ENCODE measurements around the gene COL4A2.

DNA sequence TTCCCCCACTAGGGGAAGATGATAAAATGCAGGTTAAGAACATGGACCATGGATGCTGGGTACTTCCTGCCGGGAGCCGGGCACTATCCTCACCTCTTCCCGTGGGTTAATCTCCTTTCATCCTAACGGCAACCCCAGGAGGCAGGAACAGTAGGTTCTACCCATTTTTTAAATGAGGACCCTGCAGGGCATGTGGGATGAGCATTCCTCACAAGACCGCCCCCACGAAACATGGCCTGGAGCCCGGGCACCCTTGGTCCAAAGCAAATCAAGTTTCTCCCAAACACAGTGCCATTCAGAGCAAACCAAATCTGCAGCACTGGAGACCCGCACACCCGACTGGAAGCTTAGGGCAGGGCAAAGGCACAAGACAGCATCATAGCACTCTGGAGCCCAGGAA lies 35.4 kb downstream of the COL4A2 start:
- TF ChIP-seq, protein P1, sequence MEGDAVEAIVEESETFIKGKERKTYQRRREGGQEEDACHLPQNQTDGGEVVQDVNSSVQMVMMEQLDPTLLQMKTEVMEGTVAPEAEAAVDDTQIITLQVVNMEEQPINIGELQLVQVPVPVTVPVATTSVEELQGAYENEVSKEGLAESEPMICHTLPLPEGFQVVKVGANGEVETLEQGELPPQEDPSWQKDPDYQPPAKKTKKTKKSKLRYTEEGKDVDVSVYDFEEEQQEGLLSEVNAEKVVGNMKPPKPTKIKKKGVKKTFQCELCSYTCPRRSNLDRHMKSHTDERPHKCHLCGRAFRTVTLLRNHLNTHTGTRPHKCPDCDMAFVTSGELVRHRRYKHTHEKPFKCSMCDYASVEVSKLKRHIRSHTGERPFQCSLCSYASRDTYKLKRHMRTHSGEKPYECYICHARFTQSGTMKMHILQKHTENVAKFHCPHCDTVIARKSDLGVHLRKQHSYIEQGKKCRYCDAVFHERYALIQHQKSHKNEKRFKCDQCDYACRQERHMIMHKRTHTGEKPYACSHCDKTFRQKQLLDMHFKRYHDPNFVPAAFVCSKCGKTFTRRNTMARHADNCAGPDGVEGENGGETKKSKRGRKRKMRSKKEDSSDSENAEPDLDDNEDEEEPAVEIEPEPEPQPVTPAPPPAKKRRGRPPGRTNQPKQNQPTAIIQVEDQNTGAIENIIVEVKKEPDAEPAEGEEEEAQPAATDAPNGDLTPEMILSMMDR (IDR thresholded peaks at IDR 0.05), result no peak
- TF ChIP-seq POLR2A (IDR thresholded peaks at IDR 0.05), result no peak
- TF ChIP-seq EP300 (IDR thresholded peaks at IDR 0.05), result no peak
